T-helper 17 cell (primary cell): ENCODE results near the gene PRR5. TPM values are rescaled to one million over a fixed set of nuclear protein-coding genes. Genes with fewer than 3 reads are reported as not detected.

Experiments
- ATAC-seq: fragments of 150-1000 bp; cut with Tn5 transposase; 2 replicates; pipeline ENCODE4 v1.10.0; 2021; ENCODE audit warnings: mild to moderate bottlenecking, moderate library complexity
- DNase-seq, 3 donors: peaks; one replicate each; pipeline versions ENCODE4 v3.0.0 to v3.0.0-alpha.2; 2020 to 2021
- H3K9me3 ChIP-seq: one replicate; pipeline ENCODE4 v1.7.0; 2013; ENCODE audit warnings: low read length, mild to moderate bottlenecking; ENCODE audit not compliant: control insufficient read depth, poor library complexity, severe bottlenecking
- H3K27ac Mint-ChIP-seq: one replicate; pipeline ENCODE4 v1.8.0; 2022; ENCODE audit warnings: mild to moderate bottlenecking, moderate library complexity, mixed read lengths
- H3K27me3 Mint-ChIP-seq: one replicate; pipeline ENCODE4 v1.8.0; 2022; ENCODE audit warnings: mixed read lengths
- H3K36me3 Mint-ChIP-seq: one replicate; pipeline ENCODE4 v1.8.0; 2022; ENCODE audit warnings: low read depth, mixed read lengths
- H3K4me1 Mint-ChIP-seq: one replicate; pipeline ENCODE4 v1.8.0; 2022; ENCODE audit warnings: mild to moderate bottlenecking, mixed read lengths
- H3K4me3 Mint-ChIP-seq: one replicate; pipeline ENCODE4 v1.8.0; 2022; ENCODE audit warnings: mild to moderate bottlenecking, moderate library complexity, mixed read lengths
- total RNA-seq, 4 donors: library from RNA in 2 of 4; stranded (reverse) in 2 of 4; gene quantifications; one replicate each; pipeline ENCODE4 v1.2.3 and lab custom pipeline; 2022 to 2026

PRR5 gene
- total RNA-seq, 2 donors from 2014 or later, result 51.8 to 52.2 TPM

DNA sequence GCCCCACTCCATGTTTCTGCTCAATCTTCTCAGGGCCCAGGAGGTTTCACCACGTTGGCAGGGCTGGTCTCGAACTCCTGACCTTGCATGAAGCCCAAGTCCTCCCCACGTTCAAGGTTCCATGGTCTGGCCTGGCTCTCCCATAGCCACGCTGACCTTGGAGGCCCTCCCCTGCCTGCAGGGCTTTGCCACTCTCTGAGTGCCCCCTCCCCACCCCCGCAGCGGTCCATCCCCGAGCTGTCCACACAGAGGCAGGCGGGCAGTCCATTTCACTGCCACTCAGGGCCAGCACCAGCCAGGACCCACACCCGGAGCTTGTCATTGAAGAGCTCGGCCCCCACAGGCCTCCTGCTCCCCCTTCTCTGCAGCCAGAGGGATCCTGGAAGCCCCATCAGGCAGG is 81.1 kb downstream of the PRR5 start:
- peaks cover 2% of the 10 kb centered on the region for H3K4me1 Mint-ChIP-seq
- H3K36me3 Mint-ChIP-seq, result no peaks in the 10 kb centered on the region
- no peaks in the 10 kb centered on the region for H3K9me3 ChIP-seq
- no peak overlapping the region for H3K27ac Mint-ChIP-seq
- ATAC-seq (no peak), DNase-seq (no peak)
- peaks cover 22% of the 10 kb centered on the region for H3K27me3 Mint-ChIP-seq
- no peak overlapping the region for H3K4me3 Mint-ChIP-seq

DNA sequence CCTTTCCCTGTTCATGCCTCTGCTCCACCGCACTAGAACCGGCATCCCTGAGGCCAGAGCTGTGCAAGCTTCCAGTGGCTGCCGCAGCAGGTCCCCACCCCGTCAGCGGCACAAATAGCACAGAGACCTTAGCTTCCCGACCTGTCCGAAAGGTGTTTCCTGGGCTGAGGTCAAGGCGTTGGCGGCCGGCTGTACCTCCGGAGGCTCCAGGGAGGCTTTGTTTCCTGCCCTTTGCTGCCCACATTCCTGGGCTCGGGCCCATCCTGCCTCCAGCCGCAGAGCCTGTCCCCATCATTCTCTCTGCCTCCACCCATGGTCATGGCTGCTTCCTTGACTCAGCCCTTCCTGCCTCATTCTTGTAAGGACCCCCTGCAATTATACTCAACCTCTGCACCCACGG is 81.6 kb downstream of the PRR5 start:
- no peaks in the 10 kb centered on the region for H3K9me3 ChIP-seq
- ATAC-seq, result no peak
- Mint-ChIP-seq H3K36me3 (no peaks in the 10 kb centered on the region), H3K4me1 (peaks cover 2% of the 10 kb centered on the region), H3K27me3 (peaks cover 18% of the 10 kb centered on the region), H3K27ac (no peak overlapping the region), H3K4me3 (no peak overlapping the region)
- no peak for DNase-seq

DNA sequence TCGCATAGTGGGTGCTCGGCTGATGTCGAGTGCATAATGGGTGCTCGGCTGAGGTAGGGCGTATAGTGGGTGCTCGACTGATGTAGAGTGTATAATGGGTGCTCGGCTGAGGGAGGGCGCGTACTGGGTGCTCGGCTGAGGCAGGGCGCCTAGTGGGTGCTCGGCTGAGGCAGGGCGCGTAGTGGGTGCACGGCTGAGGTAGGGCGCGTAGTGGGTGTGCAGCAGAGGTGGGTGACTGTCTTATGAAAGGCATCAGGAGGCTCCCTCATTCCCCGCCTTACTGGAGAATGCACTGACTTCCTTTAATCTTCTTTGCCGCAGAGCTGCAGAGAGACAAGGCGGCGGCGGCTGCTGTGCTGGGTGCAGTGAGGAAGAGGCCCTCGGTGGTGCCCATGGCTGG is 84.1 kb downstream of the PRR5 start:
- no peak for ATAC-seq
- H3K27ac Mint-ChIP-seq, result no peak overlapping the region
- no peak overlapping the region for H3K4me3 Mint-ChIP-seq
- H3K27me3 Mint-ChIP-seq, result peaks cover 13% of the 10 kb centered on the region
- H3K36me3 Mint-ChIP-seq, result peaks cover 3% of the 10 kb centered on the region
- H3K4me1 Mint-ChIP-seq, result peaks cover 2% of the 10 kb centered on the region
- H3K9me3 ChIP-seq, result no peaks in the 10 kb centered on the region
- no peak for DNase-seq

DNA sequence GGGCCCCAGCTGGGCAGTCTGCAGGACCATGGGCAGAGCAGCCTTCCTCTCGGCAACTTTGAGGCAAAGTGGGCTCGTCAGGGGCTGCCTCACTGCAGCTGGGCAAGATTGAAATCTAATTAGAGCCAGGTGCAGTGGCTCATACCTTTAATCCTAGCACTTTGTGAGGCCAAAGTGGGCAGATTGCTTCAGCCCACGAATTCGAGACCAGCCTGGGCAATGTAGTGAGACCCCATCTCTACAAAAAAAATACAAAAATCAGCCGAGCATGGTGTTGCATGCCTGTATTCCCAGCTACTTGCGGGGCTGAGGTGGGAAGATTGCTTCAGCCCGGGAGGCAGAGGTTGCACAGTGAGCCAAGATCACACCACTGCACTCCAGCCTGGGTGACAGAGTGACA is 84.6 kb downstream of the PRR5 start:
- H3K4me3 Mint-ChIP-seq, result no peak overlapping the region

More for the DNA sequence above, 84.6 kb downstream of the PRR5 start:
- no peak for DNase-seq
- Mint-ChIP-seq H3K36me3 (peaks cover 3% of the 10 kb centered on the region), H3K27ac (no peak overlapping the region), H3K27me3 (peaks cover 13% of the 10 kb centered on the region), H3K4me1 (peaks cover 2% of the 10 kb centered on the region)
- ATAC-seq, result no peak
- H3K9me3 ChIP-seq, result no peaks in the 10 kb centered on the region

Other genes with a start within 250 kb of the PRR5 start
- gene RTL6, start 204.0 kb upstream of the PRR5 start, total RNA-seq, result 10 to 100 TPM; 11.0 to 13.3 TPM
- 1 to 10 TPM; 4.7 to 7.1 TPM for gene ARHGAP8, start 50.4 kb downstream of the PRR5 start, total RNA-seq